CD14-positive monocyte (primary cell): ENCODE measurements around the gene AOPEP. TPM values are rescaled to one million over a fixed set of nuclear protein-coding genes. Genes with fewer than 3 reads are reported as not detected.
A peak's percentile ranks its signal among the peaks of the same experiment; 100 is the strongest.

Experiments used
- DNase-seq, 3 donors: peaks; one replicate each; pipeline ENCODE4 v3.0.0-alpha.2; 2011 to 2022
- H2AFZ ChIP-seq: 2 replicates; pipeline ENCODE4 v1.6.0; 2012; ENCODE audit warnings: mild to moderate bottlenecking, low read depth, low read length, inconsistent platforms; ENCODE audit not compliant: insufficient read depth, poor library complexity, severe bottlenecking
- H3K27ac ChIP-seq, 2 donors: 1 replicate in 1 of 2; 2 replicates in 1 of 2; pipeline ENCODE4 v1.5.1; 2012 to 2013; ENCODE audit warnings: low read length in 2 of 2, control low read depth in 1 of 2, inconsistent platforms in 1 of 2, low read depth in 1 of 2, mild to moderate bottlenecking in 1 of 2
- H3K27me3 ChIP-seq, 2 donors: one replicate each; pipeline versions ENCODE4 v1.6.0 to v1.6.1; 2011 to 2013; ENCODE audit warnings: low read length in 2 of 2; ENCODE audit not compliant: control insufficient read depth in 2 of 2, insufficient read depth in 2 of 2
- H3K36me3 ChIP-seq, 2 donors: replicated peaks in 1 of 2; 1 replicate in 1 of 2; 2 replicates in 1 of 2; pipeline versions ENCODE4 v1.5.1 to v1.6.1; 2012 to 2013; ENCODE audit warnings: low read length in 2 of 2, control low read depth in 1 of 2, inconsistent platforms in 1 of 2, mild to moderate bottlenecking in 1 of 2; ENCODE audit not compliant: insufficient read depth in 2 of 2, control insufficient read depth in 1 of 2
- H3K4me1 ChIP-seq, 2 donors: 1 replicate in 1 of 2; 2 replicates in 1 of 2; pipeline versions ENCODE4 v1.5.1 to v1.6.1; 2012 to 2013; ENCODE audit warnings: low read length in 2 of 2, control low read depth in 1 of 2, inconsistent platforms in 1 of 2, mild to moderate bottlenecking in 1 of 2, moderate library complexity in 1 of 2; ENCODE audit not compliant: insufficient read depth in 2 of 2, control insufficient read depth in 1 of 2
- H3K4me2 ChIP-seq: replicated peaks from 2 replicates; pipeline ENCODE3; 2012; ENCODE audit warnings: low read length, moderate library complexity, mild to moderate bottlenecking; ENCODE audit not compliant: poor library complexity, severe bottlenecking; ENCODE audit errors: extremely low read depth
- H3K4me3 ChIP-seq, 3 experiments: fragments of 200-600 bp in 1 of 3; sonication (generic) in 1 of 3; replicated peaks in 1 of 3; 1 replicate in 2 of 3; 2 replicates in 1 of 3; pipeline ENCODE4 v1.5.1; 2011 to 2013; ENCODE audit warnings: low read length in 3 of 3, mild to moderate bottlenecking in 3 of 3, control low read depth in 2 of 3, low read depth in 2 of 3, inconsistent platforms in 1 of 3, moderate library complexity in 1 of 3
- H3K79me2 ChIP-seq: 2 replicates; pipeline ENCODE4 v1.6.0; 2012; ENCODE audit warnings: mild to moderate bottlenecking, control low read depth, inconsistent platforms, low read length, moderate library complexity; ENCODE audit not compliant: insufficient read depth
- H3K9ac ChIP-seq: 2 replicates; pipeline ENCODE4 v1.6.0; 2017; ENCODE audit warnings: low read length, mild to moderate bottlenecking; ENCODE audit not compliant: insufficient read depth, poor library complexity, severe bottlenecking
- H3K9me3 ChIP-seq, 2 donors: replicated peaks in 1 of 2; 1 replicate in 1 of 2; 2 replicates in 1 of 2; pipeline versions ENCODE4 v1.5.1 to v1.6.1; 2012 to 2013; ENCODE audit warnings: low read length in 2 of 2, control low read depth in 1 of 2; ENCODE audit not compliant: control insufficient read depth in 1 of 2, insufficient read depth in 1 of 2
- H4K20me1 ChIP-seq: 2 replicates; pipeline ENCODE4 v1.6.0; 2012; ENCODE audit warnings: mild to moderate bottlenecking, low read length, control low read depth, moderate library complexity; ENCODE audit not compliant: insufficient read depth
- H3K27ac Mint-ChIP-seq, 7 donors: one replicate each; pipeline ENCODE4 v1.8.0; 2020; ENCODE audit warnings: mild to moderate bottlenecking in 7 of 7, mixed read lengths in 7 of 7, moderate library complexity in 6 of 7, inconsistent platforms in 2 of 7
- H3K27me3 Mint-ChIP-seq, 3 donors: one replicate each; pipeline ENCODE4 v1.8.0; 2021 to 2022; ENCODE audit warnings: low read depth in 3 of 3, mild to moderate bottlenecking in 3 of 3, mixed read lengths in 3 of 3, moderate library complexity in 3 of 3, inconsistent platforms in 1 of 3
- H3K36me3 Mint-ChIP-seq, 2 donors: one replicate each; pipeline ENCODE4 v1.8.0; 2020; ENCODE audit warnings: mixed read lengths in 2 of 2, inconsistent platforms in 1 of 2, mild to moderate bottlenecking in 1 of 2
- H3K4me1 Mint-ChIP-seq: one replicate; pipeline ENCODE4 v1.8.0; 2020; ENCODE audit warnings: mild to moderate bottlenecking, mixed read lengths
- H3K4me3 Mint-ChIP-seq, 2 donors: one replicate each; pipeline ENCODE4 v1.8.0; 2020; ENCODE audit warnings: mild to moderate bottlenecking in 2 of 2, mixed read lengths in 2 of 2, moderate library complexity in 1 of 2
- H3K9me3 Mint-ChIP-seq, 7 donors: one replicate each; pipeline ENCODE4 v1.8.0; 2020 to 2022; ENCODE audit warnings: mixed read lengths in 7 of 7, mild to moderate bottlenecking in 6 of 7, moderate library complexity in 6 of 7, inconsistent platforms in 2 of 7
- CTCF ChIP-seq: fragments of 200-600 bp; IDR thresholded peaks from one replicate; pipeline ENCODE4 v1.8.0; 2022; ENCODE audit warnings: antibody characterized with exemption, mild to moderate bottlenecking
- WGBS: methylation state at CpG from one replicate; pipeline ENCODE4 v1.1.5; 2013; ENCODE audit warnings: missing lambda C conversion rate; ENCODE audit not compliant: insufficient coverage; 5-methylcytosine and 5-hydroxymethylcytosine counted together
- intact Hi-C, 2 donors: fragments of 100-400 bp; cut with micrococcal nuclease; formaldehyde crosslinking; loops; one replicate each; pipeline versions ENCODE4 v1.15.0 to v1.15.1; 2023
- polyA plus RNA-seq, 3 donors: library from polyadenylated mRNA; depleted of rRNA in 1 of 3; unstranded in 2 of 3; stranded (reverse) in 1 of 3; fragments of 300-500 nt in 2 of 3; fragments of >200 nt in 1 of 3; fragmentation: Illumina TruSeq in 2 of 3; gene quantifications; 1 replicate in 2 of 3; 2 replicates in 1 of 3; pipeline ENCODE4 v1.2.3, GENCODE V29; 2012 to 2021

Gene AOPEP
- polyA plus RNA-seq, 3 donors: 3.0 to 4.1 (median 3.1) TPM

- no peak overlapping the region for H3K9ac ChIP-seq
- Mint-ChIP-seq H3K27ac (peak overlapping the region in 2 of 7 donors; percentile 37 to 75), H3K9me3 (no peaks in the 10 kb centered on the region), H3K27me3 (peaks cover 0 to 2% (median 0%) of the 10 kb centered on the region in 3 donors), H3K4me3 (no peak overlapping the region), H3K36me3 (peaks cover 21 to 33% of the 10 kb centered on the region in 2 donors), H3K4me1 (no peaks in the 10 kb centered on the region)
- peaks cover 0 to 3% of the 10 kb centered on the region in 2 donors for H3K36me3 ChIP-seq
- DNase-seq: no peak
- TF ChIP-seq CTCF: no peak
- intact Hi-C loops: no loop called here
- H3K9me3 ChIP-seq: no peaks in the 10 kb centered on the region
- H4K20me1 ChIP-seq: no peaks in the 10 kb centered on the region
- no peak overlapping the region for H2AFZ ChIP-seq
- no peaks in the 10 kb centered on the region for H3K4me1 ChIP-seq
- H3K4me2 ChIP-seq: no peak overlapping the region
- H3K4me3 ChIP-seq: no peak overlapping the region
- 88% methylated on average over 1 of the region's 3 CpGs for WGBS
- H3K27me3 ChIP-seq: no peaks in the 10 kb centered on the region
- no peak overlapping the region for H3K27ac ChIP-seq
- H3K79me2 ChIP-seq: no peaks in the 10 kb centered on the region
These were observed 94.8 kb downstream of the AOPEP start for GRCh38 chr9:94821098-94821887.

GRCh38 chr9:94822273-94822672 lies 95.8 kb downstream of the AOPEP start:
- no peak overlapping the region for H3K9ac ChIP-seq
- DNase-seq: no peak
- H2AFZ ChIP-seq: no peak overlapping the region
- H3K36me3 ChIP-seq: peaks cover 0 to 6% of the 10 kb centered on the region in 2 donors
- H3K36me3 Mint-ChIP-seq: peaks cover 20 to 35% of the 10 kb centered on the region in 2 donors
- peaks cover 0 to 2% (median 0%) of the 10 kb centered on the region in 3 donors for H3K27me3 Mint-ChIP-seq
- H3K4me3 ChIP-seq: no peak overlapping the region
- H4K20me1 ChIP-seq: no peaks in the 10 kb centered on the region
- H3K9me3 ChIP-seq: no peaks in the 10 kb centered on the region
- no peaks in the 10 kb centered on the region for H3K9me3 Mint-ChIP-seq
- H3K4me3 Mint-ChIP-seq: no peak overlapping the region
- H3K79me2 ChIP-seq: no peaks in the 10 kb centered on the region
- H3K27ac Mint-ChIP-seq: no peak overlapping the region
- H3K27me3 ChIP-seq: no peaks in the 10 kb centered on the region
- intact Hi-C loops: no loop called here
- no peak overlapping the region for H3K4me2 ChIP-seq
- H3K4me1 ChIP-seq: no peaks in the 10 kb centered on the region
- H3K4me1 Mint-ChIP-seq: no peaks in the 10 kb centered on the region
- TF ChIP-seq CTCF: no peak
- WGBS: 100% methylated on average over 2 of the region's 2 CpGs
- no peak overlapping the region for H3K27ac ChIP-seq
